Uterus (tissue), 2 donors: Measurements from ENCODE around the gene CKS1B.

ENCODE experiments used
- CTCF ChIP-seq, 4 experiments: fragments of 200-600 bp in 2 of 4; fragments of 450-650 bp in 2 of 4; sonication (generic) in 2 of 4; IDR thresholded peaks; one replicate each; pipeline ENCODE4 v1.5.1; 2016 to 2019; ENCODE audit warnings: antibody characterized with exemption in 4 of 4, mild to moderate bottlenecking in 2 of 4, moderate library complexity in 1 of 4
- POLR2A ChIP-seq, 2 donors: fragments of 450-650 bp; IDR thresholded peaks; one replicate each; pipeline ENCODE4 v1.6.1; 2016; ENCODE audit warnings: antibody characterized with exemption in 2 of 2, mild to moderate bottlenecking in 1 of 2, moderate library complexity in 1 of 2

GRCh38 chr1:154968731-154969130 is 5.8 kb upstream of the CKS1B start:
- TF ChIP-seq CTCF (IDR thresholded peaks at IDR 0.05) (no peak), POLR2A (IDR thresholded peaks at IDR 0.05) (no peak)
